Occipital lobe (tissue), 2 donors: Measurements from ENCODE around the gene NTN1. TPM values are rescaled to one million over a fixed set of nuclear protein-coding genes. Genes with fewer than 3 reads are reported as not detected.

Source experiments
- DNase-seq: peaks from one replicate; lab custom pipeline; 2025; lab: John Stamatoyannopoulos, UW
- total RNA-seq: library from RNA; depleted of rRNA; stranded (reverse); fragments of >200 nt; gene quantifications from one replicate; pipeline ENCODE4 v1.2.3, GENCODE V29; 2014

NTN1 gene
- total RNA-seq, 1 donor from 2014 or later = 1.1 TPM

DNA sequence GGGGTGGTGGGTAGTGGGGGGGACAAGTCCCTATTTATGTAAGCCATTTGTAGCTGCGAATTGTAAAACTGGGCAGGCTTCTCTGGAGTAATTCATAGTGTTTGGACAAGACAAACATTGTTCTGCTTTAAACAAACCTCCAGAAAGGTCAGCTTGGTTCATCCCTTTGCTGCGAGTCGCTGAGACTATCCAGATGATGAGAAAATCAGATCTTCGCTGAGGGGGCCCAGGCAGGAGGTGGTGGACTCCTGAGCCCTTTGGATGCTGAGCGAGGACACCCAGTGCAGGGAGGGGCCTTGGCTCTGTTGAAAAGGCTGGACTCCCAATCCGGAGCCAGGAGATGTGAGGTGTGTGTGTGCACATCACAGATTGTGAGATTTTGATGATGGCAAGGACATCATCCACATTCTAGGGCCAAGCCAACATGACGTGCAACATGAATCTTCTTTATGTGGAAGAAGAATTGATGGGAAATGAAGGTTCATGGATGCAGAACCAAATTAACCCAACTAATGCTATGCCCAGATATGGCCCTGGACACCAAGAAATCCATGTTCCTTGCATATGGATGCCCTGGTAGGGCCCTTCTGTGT is 15.0 kb upstream of the NTN1 start:
- DNase-seq = no peak

- DNase-seq = no peak
Observed at GRCh38 chr17:9007052-9007714, 14.1 kb upstream of the NTN1 start.

DNA sequence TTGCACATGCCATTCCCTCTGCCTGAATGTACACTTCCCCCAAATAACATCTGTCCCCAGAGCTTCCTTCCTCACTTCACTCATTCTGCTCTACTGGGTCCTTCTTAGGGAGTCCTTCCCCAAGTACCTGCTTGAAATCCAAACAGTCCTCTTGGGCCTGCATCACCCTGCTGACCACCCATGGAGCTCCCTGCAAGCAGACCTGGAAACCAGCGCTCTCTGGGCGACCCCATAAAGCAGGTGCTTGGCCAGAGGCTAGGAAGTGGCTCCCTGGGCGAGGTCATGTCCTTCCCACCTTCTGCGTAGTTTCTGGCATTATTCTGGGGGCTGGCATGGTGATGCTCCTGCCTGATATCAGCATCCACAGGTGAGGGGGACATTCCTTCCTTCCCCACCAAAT is 12.2 kb upstream of the NTN1 start:
- DNase-seq = no peak

DNA sequence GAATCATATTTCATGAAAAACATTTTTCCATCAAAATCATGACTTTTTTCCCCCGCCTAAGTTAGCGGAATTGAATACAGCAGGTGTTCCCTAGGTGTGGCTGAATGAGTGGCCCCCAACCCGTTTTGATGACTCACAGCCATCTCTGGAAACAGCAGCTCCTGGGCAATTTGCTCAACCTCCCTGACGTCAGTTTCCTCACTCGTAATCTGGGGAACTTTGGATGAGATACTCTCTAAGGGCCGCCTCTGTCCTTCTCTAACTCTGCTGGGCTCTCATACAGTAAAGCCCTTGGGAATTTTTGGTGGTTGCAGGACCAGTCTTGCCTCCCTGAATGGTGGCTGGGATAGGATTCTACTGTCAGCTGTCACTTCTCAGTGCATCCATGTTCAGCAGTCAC is 11.6 kb upstream of the NTN1 start:
- no peak for DNase-seq

- DNase-seq = no peak
Observed at GRCh38 chr17:9011001-9011400, 10.3 kb upstream of the NTN1 start.

DNA sequence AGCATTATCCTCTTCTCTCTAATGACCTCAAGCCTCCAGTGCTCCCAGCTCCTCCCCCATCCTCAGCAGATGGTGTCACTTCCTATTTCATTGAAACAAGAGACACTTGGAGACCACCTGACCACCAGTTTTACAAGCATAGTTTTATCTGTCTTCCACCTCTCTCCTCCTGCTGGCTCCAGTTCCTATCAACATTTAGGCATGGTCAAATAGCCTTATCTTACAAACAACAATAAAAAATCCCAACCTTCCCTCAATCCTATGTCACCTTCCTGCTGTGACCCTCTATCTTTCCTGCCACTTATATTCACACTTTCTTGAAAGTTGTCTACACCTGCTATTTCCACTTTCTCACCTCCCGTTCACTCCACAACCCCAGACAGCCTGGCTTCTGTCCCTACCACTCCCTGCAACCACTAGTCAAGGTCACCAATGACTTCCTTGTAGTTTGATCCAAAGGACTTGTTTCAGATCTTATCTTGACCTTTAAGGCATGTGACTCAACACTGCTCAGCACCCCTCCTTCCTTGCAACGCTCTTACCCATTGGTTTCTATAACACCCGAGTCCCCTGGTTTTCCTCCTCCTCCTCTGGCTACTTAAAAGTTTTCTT is 4.3 kb upstream of the NTN1 start:
- DNase-seq = no peak

DNA sequence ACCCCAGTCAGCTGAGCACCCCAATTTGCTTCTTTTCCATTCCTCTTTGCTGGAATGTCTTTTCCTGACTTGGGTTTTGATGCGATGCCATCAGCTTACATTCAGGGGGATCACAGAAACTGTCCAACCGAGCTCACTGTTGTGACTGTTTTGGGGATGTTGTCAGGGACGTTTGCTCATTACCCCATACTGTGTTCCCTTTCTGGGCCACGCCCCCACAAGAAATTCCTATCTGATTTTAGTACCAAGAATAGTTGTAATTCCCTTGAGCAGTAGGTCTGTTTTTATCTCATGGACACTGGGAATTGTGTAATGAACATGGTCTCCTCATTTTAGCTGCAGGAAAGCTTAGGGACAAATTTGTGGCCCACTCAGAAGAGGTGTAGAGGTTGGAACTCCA is 2.6 kb upstream of the NTN1 start:
- no peak for DNase-seq

DNA sequence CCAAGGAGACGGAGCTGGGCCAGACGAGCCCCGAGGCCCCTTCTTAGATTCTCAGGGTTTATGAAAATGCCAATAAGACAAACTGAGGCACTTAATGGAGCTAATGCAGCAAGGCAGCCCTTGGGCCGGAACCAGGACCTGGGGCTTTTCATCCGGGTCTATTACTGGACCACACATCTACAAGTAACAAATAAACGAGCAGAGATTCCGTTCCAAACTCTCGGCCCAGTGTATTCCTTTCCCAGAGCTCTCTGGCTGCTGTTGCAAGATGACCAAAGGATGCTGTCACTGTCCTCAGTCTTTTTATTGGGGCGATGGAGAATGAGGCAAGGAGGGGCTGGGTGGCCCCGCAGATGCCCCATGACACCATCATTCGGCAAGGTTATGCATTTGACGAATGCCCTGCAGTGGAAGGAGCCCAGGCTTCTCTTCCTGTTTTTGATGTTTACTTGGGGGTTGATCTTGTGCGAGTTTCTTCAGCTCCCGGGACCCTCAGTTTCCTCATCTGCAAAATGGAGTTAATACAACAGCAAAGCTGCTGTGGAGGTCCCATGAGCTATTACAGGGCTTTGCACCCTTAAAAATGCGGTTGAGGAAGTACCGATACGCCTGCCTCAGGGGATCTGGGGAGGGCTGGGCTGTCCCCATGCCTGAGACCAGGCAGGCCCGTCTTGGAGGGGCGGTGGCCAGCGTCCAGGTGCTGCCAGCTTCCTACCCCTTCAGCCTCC is 1.1 kb upstream of the NTN1 start:
- no peak for DNase-seq

DNA sequence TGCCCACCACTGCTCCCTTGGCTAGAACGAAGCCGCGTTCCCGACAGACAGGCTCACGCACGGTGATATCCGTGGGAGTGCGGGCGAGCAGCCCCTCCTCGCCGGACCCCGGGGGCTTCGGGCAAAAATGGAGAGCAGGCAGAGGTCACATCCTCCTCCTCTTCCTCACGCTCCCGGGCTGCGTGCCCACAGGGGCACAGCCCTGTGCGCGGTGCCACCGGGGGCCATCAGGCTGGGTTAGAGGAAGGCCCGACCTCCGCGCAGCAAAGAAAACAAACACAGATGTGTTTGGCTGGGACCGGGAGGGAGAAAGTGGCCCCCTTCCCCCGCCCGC is 519 bp upstream of the NTN1 start:
- DNase-seq = no peak

- no peak for DNase-seq
Observed at GRCh38 chr17:9021992-9022572, 772 bp downstream of the NTN1 start.

DNA sequence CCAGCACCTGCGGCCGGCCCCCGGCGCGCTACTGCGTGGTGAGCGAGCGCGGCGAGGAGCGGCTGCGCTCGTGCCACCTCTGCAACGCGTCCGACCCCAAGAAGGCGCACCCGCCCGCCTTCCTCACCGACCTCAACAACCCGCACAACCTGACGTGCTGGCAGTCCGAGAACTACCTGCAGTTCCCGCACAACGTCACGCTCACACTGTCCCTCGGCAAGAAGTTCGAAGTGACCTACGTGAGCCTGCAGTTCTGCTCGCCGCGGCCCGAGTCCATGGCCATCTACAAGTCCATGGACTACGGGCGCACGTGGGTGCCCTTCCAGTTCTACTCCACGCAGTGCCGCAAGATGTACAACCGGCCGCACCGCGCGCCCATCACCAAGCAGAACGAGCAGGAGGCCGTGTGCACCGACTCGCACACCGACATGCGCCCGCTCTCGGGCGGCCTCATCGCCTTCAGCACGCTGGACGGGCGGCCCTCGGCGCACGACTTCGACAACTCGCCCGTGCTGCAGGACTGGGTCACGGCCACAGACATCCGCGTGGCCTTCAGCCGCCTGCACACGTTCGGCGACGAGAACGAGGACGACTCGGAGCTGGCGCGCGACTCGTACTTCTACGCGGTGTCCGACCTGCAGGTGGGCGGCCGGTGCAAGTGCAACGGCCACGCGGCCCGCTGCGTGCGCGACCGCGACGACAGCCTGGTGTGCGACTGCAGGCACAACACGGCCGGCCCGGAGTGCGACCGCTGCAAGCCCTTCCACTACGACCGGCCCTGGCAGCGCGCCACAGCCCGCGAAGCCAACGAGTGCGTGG is 1.5 kb downstream of the NTN1 start:
- DNase-seq = no peak

DNA sequence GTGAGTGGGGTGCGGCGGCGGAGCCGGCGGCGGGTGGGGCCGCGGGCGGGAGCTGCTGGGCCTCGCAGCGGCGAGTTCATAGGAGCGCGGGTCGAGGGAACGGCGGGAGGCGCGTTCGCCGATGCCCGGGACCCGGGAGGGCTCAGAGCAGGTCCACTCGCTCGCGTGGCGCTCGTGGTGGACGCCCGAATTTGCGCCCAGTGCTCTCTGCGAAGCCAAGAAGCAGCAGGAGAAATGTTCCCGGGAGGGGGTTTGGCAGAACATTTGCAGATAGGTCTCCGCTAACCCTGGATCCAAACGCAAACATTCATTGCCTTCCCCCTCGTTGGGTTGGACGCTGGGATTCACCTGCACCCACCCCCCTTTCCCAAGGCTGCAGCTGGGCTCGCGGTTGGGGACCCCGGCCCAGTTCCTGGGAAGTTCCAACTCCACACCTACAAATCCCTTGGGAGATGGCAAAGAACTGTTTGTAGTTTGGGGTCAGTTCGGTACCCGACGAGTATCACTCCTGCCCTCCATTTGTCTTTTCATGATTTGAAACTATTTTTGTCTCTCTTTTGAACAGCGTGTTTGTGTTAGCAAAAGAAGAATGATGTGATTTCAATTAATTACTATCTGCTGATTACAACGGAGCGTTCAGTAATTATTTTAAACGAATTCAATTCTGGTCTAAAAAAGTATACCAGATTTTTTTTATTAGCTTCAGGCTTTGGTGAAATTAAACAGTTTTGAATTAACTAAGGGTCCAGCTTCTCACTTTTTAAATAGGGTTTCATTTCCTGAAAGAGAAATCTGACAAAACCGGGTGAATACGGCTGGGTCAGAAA is 2.3 kb downstream of the NTN1 start:
- no peak for DNase-seq

DNA sequence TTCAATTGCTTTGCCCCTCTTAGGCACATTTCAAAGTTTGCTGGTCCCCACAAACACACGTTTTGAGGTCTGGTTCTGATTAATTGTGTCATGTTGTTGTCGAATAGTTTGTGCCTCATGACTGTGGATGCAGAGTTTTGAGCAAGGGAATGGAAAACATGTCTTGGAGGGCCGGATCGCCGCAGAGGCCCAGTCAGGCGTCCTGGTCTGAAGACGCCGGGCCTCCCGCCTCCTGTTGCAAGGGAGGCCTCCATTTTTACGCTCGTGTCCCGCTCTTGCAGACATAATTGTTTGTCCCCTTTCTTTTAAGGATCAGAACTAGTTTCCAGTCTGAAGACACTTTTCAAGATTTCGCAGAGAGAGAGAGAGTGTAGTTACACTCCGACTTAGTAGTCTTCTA is 3.2 kb downstream of the NTN1 start:
- no peak for DNase-seq

DNA sequence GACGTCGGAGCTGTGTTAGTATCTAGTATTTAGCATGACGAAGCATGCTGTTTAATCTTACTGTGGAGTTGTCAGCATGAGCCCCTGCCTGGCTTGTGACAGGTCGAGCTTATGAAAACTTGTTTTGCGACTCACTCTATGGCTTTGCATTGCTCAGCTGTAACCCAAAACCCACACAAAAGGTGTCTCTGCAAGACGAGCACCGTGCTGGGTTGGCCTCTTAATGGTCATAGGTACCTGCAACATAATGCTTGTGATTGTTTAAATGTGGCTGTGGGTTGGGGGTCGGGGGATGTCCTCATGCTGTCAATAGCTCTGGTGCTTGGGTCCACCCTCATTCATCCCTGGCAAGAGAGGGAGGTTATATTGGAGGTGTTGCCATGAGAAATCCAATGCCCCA is 5.4 kb downstream of the NTN1 start:
- DNase-seq = no peak

- DNase-seq = no peak
Observed at GRCh38 chr17:9028202-9028987, 7.1 kb downstream of the NTN1 start.

- no peak for DNase-seq
Observed at GRCh38 chr17:9028988-9029570, 7.8 kb downstream of the NTN1 start.

DNA sequence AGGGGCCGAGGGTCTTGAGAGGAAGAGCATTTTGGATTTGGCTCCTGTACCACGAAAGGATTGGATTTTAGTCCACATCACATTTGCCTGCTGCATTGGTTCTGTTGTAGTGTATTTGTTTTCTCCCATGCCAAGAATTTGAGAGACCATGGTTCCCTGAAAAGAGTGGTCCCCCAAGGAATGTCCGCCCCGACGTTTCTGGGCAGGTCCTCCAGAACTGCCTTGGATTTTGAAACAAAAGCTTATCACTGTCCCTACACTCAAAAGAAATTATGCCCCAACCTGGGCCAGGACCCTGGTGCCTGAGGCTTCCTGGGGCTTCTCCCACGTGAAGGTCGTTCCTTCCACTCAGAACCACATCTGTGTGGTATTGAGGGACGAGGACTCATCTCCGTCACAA is 10.8 kb downstream of the NTN1 start:
- DNase-seq = no peak

DNA sequence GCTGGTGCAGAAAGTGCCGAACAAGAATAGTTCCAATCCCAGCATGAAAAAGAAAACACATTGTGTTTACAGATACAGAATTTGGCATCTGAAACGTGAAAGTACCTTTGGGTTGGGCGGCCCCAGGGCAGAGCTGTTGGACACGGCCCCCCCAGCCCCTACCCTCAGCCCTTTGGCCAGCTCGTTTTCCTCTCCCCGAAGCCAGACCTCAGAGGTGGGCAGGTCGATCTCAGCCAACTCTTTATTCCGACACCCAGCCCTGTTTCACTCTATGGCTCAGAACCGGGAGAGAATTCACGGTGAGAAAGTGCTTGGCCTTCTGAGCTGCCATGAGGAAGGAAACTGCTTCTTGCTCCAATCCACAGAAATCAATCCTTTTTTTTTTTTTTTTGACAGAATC is 11.3 kb downstream of the NTN1 start:
- DNase-seq = no peak

DNA sequence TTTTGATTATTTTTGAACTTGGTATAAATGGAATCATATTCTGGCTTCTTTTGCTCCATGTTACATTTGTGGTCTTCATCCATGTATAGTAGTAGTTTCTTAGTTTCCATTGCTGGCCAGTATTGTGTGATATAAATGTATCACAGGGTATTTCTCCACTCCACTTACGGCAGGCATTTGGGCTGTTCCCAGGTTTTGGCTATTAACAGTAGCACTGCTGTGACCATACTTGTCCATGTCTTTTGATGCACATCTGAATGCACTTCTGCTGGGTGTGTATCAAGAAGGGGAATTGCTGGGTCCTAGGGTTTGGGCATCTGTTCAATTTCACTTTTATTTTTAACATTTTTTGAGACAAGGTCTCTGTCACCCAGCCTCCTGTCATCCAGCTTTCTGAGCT is 13.9 kb downstream of the NTN1 start:
- DNase-seq = no peak
